GF-D8 (cell line): Measurements from ENCODE around the gene B3GALT6.
"Not testable (repeated sequence)": the region's sequence is repeated elsewhere in the genome, so short reads cannot be mapped to it uniquely, and the experiment has no call there.

Source experiments
- DNase-seq: peaks from one replicate; lab custom pipeline; 2025; lab: John Stamatoyannopoulos, UW

Gene B3GALT6

GRCh38 chr1:1244192-1244811 is 12.3 kb downstream of the B3GALT6 start:
- DNase-seq: no peak

DNA sequence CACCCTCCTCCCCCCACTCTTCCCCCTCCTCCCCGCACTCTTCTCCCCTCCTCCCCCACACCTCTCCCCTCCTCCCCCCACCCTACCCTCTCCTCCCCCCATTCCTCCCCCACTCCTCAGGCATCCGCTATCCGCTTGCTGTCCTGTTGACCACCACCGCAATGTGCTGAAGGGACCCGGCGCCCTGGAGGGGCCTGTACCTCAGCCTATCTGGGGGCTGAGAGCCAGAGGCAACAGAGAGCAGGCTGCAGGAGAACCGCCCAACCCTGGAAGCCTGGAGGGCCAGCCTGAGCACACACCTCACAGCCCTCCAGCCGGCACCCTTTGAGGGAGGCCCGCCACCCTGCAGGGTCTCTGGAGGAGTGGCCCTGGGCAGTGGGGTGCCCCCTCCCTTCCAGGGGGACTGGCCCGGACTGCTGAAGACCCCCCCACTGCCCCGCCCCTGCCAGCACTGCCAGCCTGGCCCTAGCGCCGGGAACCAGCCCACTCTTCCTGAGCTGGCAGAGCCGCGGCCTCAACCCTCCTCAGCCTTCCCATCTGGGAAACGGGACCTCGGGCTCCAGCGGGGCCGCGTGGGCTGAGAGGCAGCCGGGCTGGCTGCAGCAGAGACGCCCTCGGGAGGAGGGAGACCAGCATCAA is 13.3 kb downstream of the B3GALT6 start:
- DNase-seq: no peak

DNA sequence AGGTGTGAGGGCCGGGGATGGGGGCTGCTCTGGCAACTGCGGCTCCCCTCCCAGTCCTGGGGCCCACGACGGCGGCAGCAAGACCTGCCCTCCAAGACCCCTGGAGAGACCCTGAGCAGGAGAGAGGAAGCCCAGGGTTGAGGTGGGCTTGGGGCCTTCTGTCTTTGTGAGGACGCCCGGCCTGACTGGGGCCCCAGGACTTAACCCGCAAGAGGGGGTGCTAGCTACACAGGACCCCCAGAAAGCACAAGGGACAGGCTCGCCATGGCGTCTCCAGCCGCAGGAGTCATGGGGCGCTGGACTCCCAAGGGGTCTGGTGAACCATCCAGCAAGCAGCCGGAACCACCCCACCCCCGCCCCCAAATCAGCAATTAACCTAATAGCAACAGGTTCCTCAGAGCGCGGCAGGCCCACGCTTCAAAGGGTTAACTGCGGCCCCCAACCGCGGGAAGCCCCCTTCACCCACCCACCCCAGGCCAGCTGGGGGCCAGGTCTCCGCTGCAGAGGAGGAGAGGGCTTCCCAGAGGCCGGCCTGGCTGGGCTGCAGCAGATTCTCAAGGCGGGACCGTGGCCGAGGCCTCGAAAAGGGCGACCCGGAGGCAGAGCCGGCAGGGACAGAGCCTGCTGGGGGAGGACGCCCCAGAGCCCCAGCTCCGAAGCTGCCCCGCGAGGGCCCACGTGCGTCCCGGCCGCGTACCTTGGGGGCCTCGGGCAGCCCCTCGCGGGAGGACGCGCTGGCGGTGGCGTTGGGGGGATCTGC is 14.0 kb downstream of the B3GALT6 start:
- DNase-seq: no peak

GRCh38 chr1:1246577-1247340 is 14.7 kb downstream of the B3GALT6 start, which contains the start of gene C1QTNF12:
TSS of gene C1QTNF12 (minus strand) at chr1:1246722. CDS start at chr1:1246690, 32 bp downstream.
- DNase-seq: no peak

DNA sequence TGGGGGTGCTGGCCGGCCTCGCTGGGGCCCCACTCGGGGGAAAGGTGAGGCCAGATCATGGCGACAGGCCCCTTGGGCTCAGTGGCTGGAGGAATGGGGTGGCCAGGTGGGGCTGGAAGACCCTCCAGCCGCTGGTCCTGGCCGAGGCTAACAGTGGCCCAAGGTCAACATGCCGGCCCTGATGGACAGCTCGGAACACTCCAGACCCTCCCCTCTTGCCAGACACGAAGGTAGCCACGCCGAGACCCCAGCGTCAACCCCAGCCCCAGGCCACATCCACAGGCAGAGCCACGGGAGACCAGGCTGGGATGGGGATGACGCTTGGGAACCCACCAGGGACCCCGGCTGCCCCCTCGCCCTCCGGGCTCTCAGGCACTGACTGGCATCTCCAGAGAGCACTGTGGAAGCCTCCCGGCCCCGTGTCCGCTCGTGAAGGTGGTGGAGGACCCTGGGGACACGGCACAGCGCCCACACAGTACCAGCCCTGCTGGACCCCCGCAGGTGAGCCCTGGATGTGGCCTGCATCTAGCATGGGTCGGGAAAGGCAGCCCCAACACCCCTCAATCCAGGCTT is 15.4 kb downstream of the B3GALT6 start:
- DNase-seq: no peak

DNA sequence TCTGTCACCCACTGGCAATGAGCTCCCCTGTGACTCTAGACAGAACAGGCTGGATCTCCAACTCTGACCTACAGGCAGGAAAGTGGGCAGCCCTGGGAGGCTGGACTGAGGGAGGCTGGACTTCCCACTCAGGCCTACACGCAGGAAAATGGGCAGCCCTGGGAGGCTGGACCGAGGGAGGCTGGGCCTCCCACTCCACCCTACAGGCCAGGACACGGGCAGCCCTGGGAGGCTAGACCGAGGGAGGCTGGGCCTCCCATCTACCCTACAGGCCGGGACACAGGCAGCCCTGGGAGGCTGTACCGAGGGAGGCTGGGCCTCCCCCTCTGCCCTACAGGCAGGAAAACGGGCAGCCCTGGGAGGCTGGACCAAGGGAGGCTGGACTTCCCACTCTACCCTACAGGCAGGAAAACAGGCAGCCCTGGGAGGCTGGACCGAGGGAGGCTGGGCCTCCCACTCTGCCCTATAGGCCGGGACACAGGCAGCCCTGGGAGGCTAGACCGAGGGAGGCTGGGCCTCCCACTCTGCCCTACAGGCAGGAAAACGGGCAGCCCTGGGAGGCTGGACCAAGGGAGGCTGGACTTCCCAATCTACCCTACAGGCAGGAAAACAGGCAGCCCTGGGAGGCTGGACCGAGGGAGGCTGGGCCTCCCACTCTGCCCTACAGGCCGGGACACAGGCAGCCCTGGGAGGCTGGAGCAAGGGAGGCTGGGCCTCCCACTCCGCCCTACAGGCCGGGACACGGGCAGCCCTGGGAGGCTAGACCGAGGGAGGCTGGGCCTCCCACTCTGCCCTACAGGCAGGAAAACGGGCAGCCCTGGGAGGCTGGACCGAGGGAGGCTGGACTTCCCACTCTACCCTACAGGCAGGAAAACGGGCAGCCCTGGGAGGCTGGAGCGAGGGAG is 16.2 kb downstream of the B3GALT6 start:
- not testable (repeated sequence) for DNase-seq

DNA sequence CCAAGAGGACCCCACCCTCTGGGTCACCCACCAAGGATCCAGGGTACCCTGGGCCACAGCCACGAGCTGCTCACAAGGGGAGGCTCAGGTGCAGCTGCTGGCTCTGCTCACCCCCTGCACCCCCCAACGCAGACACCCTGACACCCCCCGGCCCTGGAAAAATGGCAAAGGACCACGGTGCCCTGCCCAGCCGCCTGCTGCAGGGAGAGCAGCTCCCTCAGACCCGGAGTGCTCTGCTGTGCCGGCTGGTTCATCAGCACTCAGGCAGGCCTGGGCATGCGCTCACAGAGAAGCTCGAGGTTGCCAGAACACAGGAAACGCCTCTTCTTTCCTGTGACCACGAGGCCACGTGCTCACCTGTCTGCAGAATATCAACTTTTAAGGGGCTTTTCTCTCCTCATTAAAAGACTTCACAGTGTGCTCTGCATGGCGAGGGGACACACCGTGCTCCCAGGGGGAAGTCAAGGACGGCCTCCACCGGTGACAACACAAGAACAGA is 18.8 kb downstream of the B3GALT6 start:
- DNase-seq: no peak

GRCh38 chr1:1253314-1253713 is 21.3 kb downstream of the B3GALT6 start:
- DNase-seq: no peak

- DNase-seq: no peak
Observed at GRCh38 chr1:1253972-1254666, 22.1 kb downstream of the B3GALT6 start.

- no peak for DNase-seq
Observed at GRCh38 chr1:1254667-1254998, 22.6 kb downstream of the B3GALT6 start.

DNA sequence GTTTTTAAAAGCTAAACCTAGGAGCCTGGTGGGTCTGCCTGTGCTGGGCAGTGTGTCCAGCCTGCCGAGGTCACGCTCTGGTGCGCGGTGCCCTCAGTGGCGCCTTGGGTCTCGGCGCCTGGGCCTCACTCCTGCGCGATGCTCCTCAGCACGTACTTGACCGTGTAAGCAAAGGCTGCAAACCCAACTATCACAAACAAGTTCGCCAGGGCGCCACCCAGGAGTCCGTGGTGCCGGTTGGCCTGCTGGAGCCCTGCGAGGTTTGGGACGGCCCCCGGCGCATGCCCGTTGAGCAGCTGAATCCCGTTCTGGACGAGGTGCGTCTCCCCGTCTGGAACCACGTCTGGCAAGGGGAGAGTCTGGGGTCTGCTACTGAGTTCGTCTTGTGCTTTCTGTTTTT is 23.0 kb downstream of the B3GALT6 start:
- DNase-seq: no peak

DNA sequence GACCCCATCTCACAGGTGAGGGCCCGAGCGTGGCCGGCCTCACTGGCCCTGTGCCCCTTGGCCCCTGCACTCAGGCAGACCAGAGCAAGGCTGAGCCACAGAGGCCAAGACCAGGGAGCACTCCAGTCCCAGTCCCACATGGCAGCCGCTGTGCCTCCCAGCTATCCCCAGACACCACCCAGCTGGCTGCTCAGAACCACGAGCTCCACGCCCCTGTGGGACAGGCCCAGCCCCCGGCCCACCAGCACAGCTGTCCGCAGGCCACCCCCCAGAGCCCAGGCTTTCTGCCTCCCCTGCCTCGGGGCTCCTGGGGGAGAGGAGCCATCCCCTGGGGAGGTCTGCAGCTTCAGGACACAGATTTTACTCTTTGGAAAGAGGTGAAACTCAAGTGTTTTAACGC is 23.6 kb downstream of the B3GALT6 start:
- DNase-seq: no peak

DNA sequence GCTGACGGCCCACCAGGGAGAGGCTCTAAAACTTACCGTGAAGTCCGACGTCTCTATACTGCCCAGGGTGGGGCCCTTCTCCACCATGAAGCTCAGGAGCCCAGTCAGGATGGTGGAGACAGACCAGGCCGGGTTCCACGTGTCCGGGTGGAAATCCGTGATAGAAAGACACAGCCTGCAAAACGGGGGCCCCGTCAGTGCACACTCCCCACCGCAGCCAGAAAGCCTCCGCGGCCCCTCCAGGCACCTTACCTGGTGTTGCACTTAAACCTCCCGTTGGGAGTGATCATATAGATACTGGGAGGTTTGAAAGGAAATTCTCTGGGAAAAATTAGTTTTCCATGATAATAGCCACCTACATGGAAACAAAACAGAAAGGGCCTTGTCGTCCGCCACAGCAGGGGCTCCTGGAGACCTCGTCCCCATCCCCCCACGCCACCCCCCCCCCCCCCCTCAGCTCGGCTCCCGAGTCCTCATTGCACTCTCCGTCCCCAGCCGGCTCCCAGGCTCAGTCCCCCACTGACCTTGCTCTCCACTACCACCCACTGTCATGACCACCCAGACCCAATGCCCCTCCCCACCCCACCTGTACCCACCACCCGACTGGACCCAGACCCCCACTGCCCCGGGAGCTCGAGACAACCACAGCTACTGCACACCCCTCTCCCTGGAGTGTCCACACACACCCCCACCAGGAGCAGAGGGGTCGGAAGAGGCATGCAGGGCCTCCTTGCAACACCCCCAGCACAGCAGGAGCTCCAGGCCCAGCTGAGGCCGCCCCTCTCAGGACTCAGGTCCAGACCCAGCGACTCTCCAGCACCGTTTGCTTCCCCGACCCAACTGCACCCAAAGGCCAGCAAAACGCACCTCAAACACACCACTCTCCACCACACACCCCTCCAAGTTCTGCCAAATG is 25.2 kb downstream of the B3GALT6 start:
- DNase-seq: no peak

DNA sequence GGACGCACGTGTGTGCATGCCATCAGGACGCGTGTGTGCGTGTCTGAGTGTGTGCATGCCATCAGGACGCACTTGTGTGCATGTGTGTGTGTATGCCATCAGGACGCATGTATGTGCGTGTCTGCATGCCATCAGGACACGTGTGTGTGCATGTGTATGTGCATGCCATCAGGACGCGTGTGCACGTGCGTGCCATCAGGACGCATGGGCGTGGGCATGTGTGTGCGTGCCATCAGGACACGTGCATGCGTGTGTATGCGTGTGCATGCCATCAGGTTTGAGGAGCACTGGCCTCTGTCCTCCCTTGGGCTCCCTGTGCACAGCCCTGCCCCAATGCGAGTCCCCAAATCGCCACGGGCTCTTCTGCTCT is 27.1 kb downstream of the B3GALT6 start:
- DNase-seq: no peak

GRCh38 chr1:1259540-1259939 is 27.5 kb downstream of the B3GALT6 start:
- no peak for DNase-seq

DNA sequence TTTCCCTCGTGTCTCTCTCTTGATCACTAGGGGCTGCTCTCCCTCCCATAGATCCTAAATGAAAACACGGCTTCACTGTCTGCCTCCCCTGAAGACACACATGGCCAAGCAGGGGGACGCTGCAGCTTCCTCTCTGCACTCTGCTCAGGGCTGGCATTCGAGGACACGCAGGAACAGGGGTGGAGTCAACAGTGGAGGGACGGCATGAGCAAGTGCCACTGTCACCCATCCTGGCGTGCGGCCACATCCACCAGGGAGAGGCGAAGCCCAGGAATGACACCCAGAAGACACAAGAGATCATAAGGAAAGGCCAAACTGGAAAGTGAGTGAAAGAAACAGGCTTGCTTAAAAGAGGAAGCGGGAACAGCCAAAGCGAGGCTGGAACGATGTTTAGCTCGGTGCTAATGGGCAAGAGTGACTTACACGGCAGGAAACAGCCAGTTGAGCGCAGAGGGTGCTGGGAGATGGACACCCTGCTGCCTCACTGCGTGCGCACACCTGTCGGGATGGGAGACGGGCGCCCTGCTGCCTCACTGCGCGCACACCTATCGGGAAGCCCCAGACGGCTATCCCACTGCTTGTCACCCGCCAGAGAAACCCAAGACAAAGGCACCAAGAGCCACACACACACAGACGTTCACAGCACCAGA is 28.0 kb downstream of the B3GALT6 start:
- no peak for DNase-seq

GRCh38 chr1:1260843-1261560 is 29.0 kb downstream of the B3GALT6 start:
- no peak for DNase-seq

DNA sequence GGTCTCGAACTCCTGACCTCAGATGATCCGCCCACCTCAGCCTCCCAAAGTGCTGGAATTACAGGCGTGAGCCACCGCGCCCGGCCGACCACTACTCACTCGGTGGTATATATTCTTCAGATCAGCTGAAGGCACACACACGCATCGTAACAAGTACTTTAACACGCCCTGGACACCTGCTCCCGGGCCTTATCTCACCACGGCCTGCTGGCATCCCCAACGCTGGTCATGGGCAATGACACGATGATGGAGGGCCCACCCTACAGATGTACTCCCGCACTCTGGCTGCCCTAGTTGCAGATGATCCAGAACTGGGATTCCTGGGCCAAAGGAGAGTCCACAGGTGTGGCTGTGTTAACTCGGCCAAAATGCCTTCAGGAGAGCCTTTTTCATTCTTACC is 30.0 kb downstream of the B3GALT6 start:
- DNase-seq: no peak
